Spinal cord (tissue), 10 donors: ENCODE results near the gene SGMS1. TPM values are rescaled to one million over a fixed set of nuclear protein-coding genes. Genes with fewer than 3 reads are reported as not detected.

Source experiments
- DNase-seq, 6 donors: peaks; one replicate each; pipeline versions ENCODE4 v3.0.0 to v3.0.0-alpha.2; 2013 to 2015; ENCODE audit warnings: low spot score in 6 of 6, low read depth in 4 of 6
- H3K27ac ChIP-seq: one replicate; pipeline ENCODE4 v1.5.1; 2013; ENCODE audit warnings: low read depth, low read length, control low read depth
- H3K27me3 ChIP-seq: one replicate; pipeline ENCODE4 v1.6.1; 2013; ENCODE audit warnings: low read length; ENCODE audit not compliant: control insufficient read depth, insufficient read depth
- H3K36me3 ChIP-seq: one replicate; pipeline ENCODE4 v1.6.1; 2013; ENCODE audit warnings: low read length; ENCODE audit not compliant: control insufficient read depth, insufficient read depth
- H3K4me1 ChIP-seq: one replicate; pipeline ENCODE4 v1.6.1; 2013; ENCODE audit warnings: low read length; ENCODE audit not compliant: control insufficient read depth, insufficient read depth
- H3K4me3 ChIP-seq: one replicate; pipeline ENCODE4 v1.5.1; 2013; ENCODE audit warnings: low read depth, low read length, control low read depth
- H3K9me3 ChIP-seq: one replicate; pipeline ENCODE4 v1.6.1; 2013; ENCODE audit warnings: low read length; ENCODE audit not compliant: control insufficient read depth, insufficient read depth
- WGBS: methylation state at CpG from one replicate; pipeline ENCODE4 v1.1.5; 2013; ENCODE audit warnings: missing lambda C conversion rate; ENCODE audit not compliant: insufficient coverage; 5-methylcytosine and 5-hydroxymethylcytosine counted together
- polyA plus RNA-seq, 2 donors: library from polyadenylated mRNA; unstranded; fragments of 120-200 nt; gene quantifications; one replicate each; pipeline ENCODE4 v1.2.1, GENCODE V29; 2013; ENCODE audit not compliant: insufficient read length in 2 of 2
- total RNA-seq, 2 donors: library from RNA; depleted of rRNA in 1 of 2; stranded (reverse); fragments of 120-200 nt in 1 of 2; fragments of >200 nt in 1 of 2; gene quantifications; one replicate each; pipeline versions ENCODE4 v1.2.3 to v1.2.4, GENCODE V29; 2013 to 2014
- donor health status: healthy.

The SGMS1 gene
- total and polyA plus RNA-seq, 4 donors, result 24.5 to 57.2 (median 40.5) TPM

DNA sequence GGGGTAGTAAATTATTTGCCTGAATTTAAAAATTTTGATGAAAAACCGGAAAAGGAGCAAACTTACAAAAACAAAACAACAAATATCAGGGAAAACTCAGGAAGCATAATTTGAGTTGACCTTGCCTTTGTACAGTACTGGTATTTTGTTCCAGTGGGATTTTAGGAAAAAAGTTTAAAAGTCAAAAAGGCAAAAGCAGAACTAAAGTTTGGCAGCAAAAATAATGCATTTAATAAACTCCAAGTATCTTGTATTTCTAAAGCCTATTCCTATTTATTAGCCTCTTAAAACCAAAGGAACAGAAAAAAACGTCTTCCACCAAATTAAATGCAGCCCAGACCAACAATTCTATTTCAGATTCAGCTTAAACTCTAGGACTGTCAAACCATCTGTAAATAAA lies 281.8 kb downstream of the SGMS1 start:
- no peaks in the 10 kb centered on the region for H3K27me3 ChIP-seq
- H3K4me3 ChIP-seq, result no peak overlapping the region
- WGBS, result 60% methylated on average over 1 of the region's 2 CpGs
- H3K4me1 ChIP-seq, result no peaks in the 10 kb centered on the region
- H3K27ac ChIP-seq, result no peak overlapping the region
- no peak for DNase-seq
- H3K9me3 ChIP-seq, result no peaks in the 10 kb centered on the region
- H3K36me3 ChIP-seq, result peaks cover 6% of the 10 kb centered on the region

DNA sequence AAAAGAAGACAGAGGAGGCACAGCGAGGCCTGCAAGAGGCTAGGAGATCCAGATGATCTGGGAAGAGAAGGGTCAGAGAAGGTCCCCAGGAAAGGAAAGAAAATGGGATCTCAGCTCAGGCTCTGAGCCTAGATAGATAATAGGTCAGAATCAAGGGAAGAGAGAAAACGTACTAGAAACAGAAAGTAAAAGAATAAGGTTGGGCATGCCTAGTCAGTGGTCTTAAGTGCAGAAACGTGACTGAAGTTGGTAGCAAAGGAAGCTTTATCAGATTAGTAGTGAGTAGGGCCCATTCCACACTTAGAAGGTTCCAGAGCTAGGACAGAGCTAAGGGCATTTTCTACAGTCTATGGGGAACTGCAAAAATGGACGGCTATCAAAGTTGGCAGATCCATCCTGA lies 287.6 kb downstream of the SGMS1 start:
- no peak for DNase-seq
- Histone ChIP-seq H3K36me3 (no peaks in the 10 kb centered on the region), H3K9me3 (no peaks in the 10 kb centered on the region), H3K27me3 (no peaks in the 10 kb centered on the region), H3K4me1 (no peaks in the 10 kb centered on the region), H3K4me3 (no peak overlapping the region), H3K27ac (no peak overlapping the region)
- 91% methylated on average over 3 of the region's 4 CpGs for WGBS

DNA sequence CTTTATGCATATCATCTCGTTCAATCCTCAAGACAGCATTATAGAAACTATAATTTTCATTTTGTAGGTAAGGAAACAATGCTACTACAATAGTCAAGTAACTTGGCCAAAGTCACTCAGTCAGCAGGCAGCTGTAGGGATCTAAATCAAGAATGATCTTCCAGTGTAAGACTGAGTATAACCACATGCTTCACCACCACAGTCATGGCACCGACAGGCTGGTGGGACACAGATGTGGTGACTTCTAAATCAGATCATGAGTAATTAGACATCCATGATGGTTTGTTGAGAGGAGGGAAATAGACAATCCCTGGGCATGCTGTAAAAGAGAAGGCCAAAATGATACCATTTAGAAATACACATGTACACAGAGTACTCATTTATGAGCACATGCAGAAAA lies 288.4 kb downstream of the SGMS1 start:
- WGBS, result no CpG with 5 or more reads among the region's 2 CpGs
- DNase-seq, result no peak

DNA sequence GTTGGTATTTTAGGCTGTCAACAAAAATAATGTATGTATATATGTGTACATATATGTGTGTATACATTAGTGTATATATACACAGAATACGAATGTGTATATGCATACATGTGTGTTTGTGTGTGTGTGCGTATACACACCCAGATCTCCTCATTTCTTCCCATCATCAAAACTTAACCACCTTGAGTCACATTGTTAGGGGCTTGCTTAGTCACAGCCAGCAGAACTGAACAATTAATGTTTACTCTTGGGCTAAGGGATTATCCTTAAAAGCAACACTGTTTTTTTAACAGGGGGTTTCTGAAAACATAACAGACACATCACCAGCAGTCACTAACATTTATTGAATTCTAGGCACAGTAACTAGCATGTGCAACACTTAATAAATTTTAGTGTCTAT lies 289.5 kb downstream of the SGMS1 start:
- Histone ChIP-seq H3K27me3 (no peaks in the 10 kb centered on the region), H3K4me1 (no peaks in the 10 kb centered on the region), H3K36me3 (no peaks in the 10 kb centered on the region), H3K4me3 (no peak overlapping the region), H3K9me3 (no peaks in the 10 kb centered on the region), H3K27ac (no peak overlapping the region)
- DNase-seq, result no peak
- no CpG with 5 or more reads among the region's 2 CpGs for WGBS

More for the DNA sequence above, 288.4 kb downstream of the SGMS1 start:
- H3K27me3 ChIP-seq, result no peaks in the 10 kb centered on the region
- no peak overlapping the region for H3K4me3 ChIP-seq
- no peaks in the 10 kb centered on the region for H3K36me3 ChIP-seq
- H3K9me3 ChIP-seq, result no peaks in the 10 kb centered on the region
- no peak overlapping the region for H3K27ac ChIP-seq
- H3K4me1 ChIP-seq, result no peaks in the 10 kb centered on the region

DNA sequence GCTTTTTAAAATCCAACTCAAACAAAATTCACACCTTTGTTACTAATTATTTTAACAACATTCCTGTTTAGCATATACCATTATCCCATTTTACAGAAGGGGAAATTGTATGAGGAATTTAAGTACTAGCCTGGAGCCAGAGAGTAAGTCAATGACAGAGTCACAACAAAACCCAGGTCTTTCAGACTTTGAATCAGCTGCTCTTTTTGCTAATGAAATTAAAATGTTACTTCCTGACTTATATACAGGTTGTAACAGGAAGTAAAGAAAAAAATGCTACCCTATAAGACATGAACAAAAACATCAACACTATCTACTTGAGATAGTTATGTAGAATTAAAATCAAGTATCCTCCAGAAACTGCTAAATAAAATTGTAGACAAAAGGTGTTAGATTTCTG lies 289.9 kb downstream of the SGMS1 start:
- H3K4me1 ChIP-seq, result no peaks in the 10 kb centered on the region

DNA sequence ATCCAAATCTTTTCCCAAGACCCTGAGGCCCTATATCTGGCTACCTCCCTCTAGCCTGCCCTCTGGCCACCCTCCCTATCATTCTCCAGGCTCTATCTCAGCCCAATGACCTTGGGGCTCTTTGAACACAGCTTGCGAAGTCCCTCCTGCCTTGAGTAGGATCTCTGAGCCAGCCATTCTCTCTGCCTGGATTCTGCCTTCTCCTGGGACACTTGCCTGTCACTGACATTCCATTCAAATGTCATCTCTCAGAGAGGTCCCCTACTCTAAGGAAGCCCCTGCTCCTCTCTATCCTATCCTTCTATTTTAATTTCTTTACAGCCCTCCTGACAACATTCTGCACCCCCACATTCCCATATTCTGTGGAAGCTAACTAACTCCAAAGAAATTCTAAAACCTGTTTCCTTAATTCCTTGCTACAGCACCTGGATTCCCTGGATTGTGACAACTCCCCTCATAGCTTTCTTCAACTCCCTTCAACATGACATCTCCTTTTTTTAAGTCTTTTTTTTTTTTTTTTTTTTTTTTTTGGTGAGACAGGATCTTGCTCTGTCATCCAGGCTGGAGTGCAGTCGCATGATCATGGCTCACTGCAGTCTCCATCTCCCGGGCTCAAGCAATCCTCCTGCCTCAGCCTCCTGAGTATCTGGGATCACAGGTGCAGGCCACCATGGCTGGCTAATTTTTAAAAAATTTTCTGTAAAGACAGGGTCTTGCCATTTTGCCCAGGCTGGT lies 291.5 kb downstream of the SGMS1 start:
- Histone ChIP-seq H3K27me3 (no peaks in the 10 kb centered on the region), H3K27ac (no peak overlapping the region), H3K9me3 (no peaks in the 10 kb centered on the region), H3K4me3 (no peak overlapping the region), H3K4me1 (no peaks in the 10 kb centered on the region), H3K36me3 (no peaks in the 10 kb centered on the region)
- 98% methylated on average over 3 of the region's 3 CpGs for WGBS
- no peak for DNase-seq

More for the DNA sequence above, 289.9 kb downstream of the SGMS1 start:
- DNase-seq, result no peak
- Histone ChIP-seq H3K27ac (no peak overlapping the region), H3K4me3 (no peak overlapping the region), H3K27me3 (no peaks in the 10 kb centered on the region), H3K36me3 (no peaks in the 10 kb centered on the region), H3K9me3 (no peaks in the 10 kb centered on the region)

DNA sequence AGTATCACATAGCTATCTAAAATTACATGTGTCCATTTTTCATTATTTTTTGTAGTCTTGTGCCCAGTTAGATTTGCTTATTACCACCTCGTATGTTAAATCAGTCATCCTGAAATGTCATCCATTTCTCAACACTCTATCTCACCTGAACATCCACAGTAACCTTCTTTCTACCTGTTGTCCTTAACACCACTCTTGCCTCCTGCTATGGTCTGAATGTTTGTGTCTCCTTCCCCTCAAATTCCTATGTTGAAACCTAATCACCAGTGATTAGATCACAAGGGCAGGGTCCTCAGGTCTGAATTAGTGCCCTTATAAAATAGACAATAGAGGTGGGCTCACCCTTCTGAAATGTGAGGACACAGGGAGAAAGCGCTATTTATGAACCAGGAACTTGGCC lies 292.3 kb downstream of the SGMS1 start:
- no peak overlapping the region for H3K27ac ChIP-seq
- no peaks in the 10 kb centered on the region for H3K27me3 ChIP-seq
- no peaks in the 10 kb centered on the region for H3K4me1 ChIP-seq
- H3K36me3 ChIP-seq, result no peaks in the 10 kb centered on the region
- 90% methylated on average over 2 of the region's 2 CpGs for WGBS
- no peak for DNase-seq
- no peaks in the 10 kb centered on the region for H3K9me3 ChIP-seq
- H3K4me3 ChIP-seq, result no peak overlapping the region

DNA sequence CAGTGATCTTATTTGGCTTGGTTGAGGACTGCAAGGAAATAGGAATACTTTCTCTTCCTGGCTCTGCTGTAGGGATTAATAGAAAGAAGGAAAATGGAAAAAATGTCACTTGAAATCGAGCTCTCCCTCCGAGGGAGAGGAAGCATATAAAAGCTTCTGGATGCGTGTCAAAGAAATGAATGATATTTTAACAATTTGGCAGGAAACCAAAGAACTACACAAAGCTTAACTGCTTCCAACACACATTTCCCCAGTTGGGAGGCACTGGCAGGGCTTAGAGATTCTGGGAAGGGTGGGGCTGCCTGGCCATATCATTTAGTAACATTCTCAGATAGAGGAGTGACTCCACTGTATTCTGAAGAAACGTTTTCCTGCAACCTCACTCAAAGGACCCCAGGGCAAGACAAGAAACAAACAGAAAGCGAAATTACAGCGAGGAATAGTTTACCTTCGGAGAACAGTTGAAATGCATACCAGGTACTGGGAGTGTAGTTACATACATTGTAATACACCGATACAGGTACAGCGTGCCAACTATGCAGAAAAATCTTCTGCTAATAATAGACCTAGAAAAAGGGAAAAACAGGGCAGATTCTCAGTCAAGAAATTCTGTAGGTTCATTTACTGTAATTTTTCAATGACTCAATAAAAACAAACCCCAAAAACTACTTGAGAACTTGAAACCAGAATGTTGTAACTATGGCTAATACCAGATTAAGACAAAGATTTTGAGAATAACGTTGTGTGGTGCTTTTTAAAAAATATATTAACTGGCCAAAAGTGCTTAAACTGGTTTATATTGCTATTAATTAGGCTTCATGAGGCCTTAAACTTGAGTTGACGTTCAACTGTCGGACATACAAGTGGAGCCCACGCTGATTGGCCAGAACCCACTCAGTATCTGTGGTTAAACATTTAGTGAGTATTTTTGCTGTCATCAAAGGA lies 296.7 kb downstream of the SGMS1 start:
- H3K27ac ChIP-seq, result no peak overlapping the region
- H3K36me3 ChIP-seq, result no peaks in the 10 kb centered on the region
- H3K4me1 ChIP-seq, result no peaks in the 10 kb centered on the region
- H3K4me3 ChIP-seq, result no peak overlapping the region
- no CpG with 5 or more reads among the region's 13 CpGs for WGBS
- H3K27me3 ChIP-seq, result no peaks in the 10 kb centered on the region
- no peaks in the 10 kb centered on the region for H3K9me3 ChIP-seq
- DNase-seq, result peak in 3 of 6 donors; percentile 9 to 86 (median 82)

DNA sequence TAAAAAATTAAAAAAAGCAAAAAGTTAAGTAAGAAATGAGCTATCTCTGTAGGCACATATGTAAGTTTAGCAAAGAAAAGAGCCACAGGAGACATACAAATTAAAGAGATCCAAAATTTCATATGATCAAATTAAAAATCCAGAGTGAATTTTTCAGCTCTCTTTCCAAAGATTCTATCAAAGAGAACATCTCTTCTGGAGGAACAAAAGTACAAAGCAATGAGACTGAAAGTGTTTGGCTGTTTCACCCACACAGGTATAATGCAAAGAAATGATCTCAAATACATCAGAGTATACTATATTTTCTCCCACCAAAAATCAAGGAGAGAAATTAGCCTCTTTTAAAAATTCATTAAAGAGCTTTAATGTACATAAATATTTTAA lies 297.6 kb downstream of the SGMS1 start:
- no peaks in the 10 kb centered on the region for H3K9me3 ChIP-seq
- H3K36me3 ChIP-seq, result no peaks in the 10 kb centered on the region
- no peak overlapping the region for H3K27ac ChIP-seq
- H3K4me1 ChIP-seq, result no peaks in the 10 kb centered on the region
- no peak for DNase-seq
- H3K27me3 ChIP-seq, result no peaks in the 10 kb centered on the region
- H3K4me3 ChIP-seq, result no peak overlapping the region
